HCT116 (cell line): ENCODE data around the gene ACY1. TPM values are rescaled to one million over a fixed set of nuclear protein-coding genes. Genes with fewer than 3 reads are reported as not detected.
A peak's percentile ranks its signal among the peaks of the same experiment; 100 is the strongest.

Experiments used
- ATAC-seq: fragments of 200-7000 bp; cut with Tn5 transposase; 2 replicates; pipeline ENCODE4 v1.9.1; 2020; ENCODE audit warnings: mild to moderate bottlenecking, moderate library complexity
- Bru-seq: library from RNA; stranded (reverse); fragments of 400-500 nt; gene quantifications from one replicate; lab custom pipeline; 2021; lab: Mats Ljungman, UMichigan
- BruChase-seq, 2 experiments: library from RNA; stranded (reverse); fragments of 400-500 nt; gene quantifications; one replicate each; lab custom pipeline; 2021; lab: Mats Ljungman, UMichigan
- BruUV-seq: library from RNA; stranded (reverse); fragments of 400-500 nt; replicated peaks from 2 replicates; lab custom pipeline; 2021; lab: Mats Ljungman, UMichigan
- CTCF ChIA-PET: fragments of 300-600 bp; sonication (Branson Sonifier 250); formaldehyde crosslinking; loops from one replicate; lab custom pipeline; 2021; ENCODE audit warnings: antibody characterized with exemption; lab: Charles Lee
- POLR2A ChIA-PET: fragments of 300-600, 350-600 bp; sonication (Branson Sonifier 250); formaldehyde crosslinking; loops from one replicate; lab custom pipeline; 2021; ENCODE audit warnings: antibody characterized with exemption; lab: Charles Lee
- RAD21 ChIA-PET, 2 experiments: fragments of 300-600 bp; sonication (Branson Sonifier 250); formaldehyde crosslinking; loops; one replicate each; lab custom pipeline; 2023; ENCODE audit warnings: low total read pairs in 2 of 2; ENCODE audit not compliant: uncharacterized antibody in 2 of 2, unreplicated experiment in 2 of 2, low non-redundant PET in 1 of 2; lab: Charles Lee
- DNase-seq: peaks from one replicate; pipeline ENCODE4 v3.0.0-alpha.2; 2010; ENCODE audit warnings: low read depth, low spot score
- H2AFZ ChIP-seq: fragments of 200-600 bp; shearing (Covaris generic), sonication (generic); 2 replicates; pipeline ENCODE4 v1.6.1; 2017; ENCODE audit warnings: low read depth, mixed run types, mixed read lengths, antibody characterized with exemption, low read length; ENCODE audit not compliant: poor library complexity, severe bottlenecking
- H3K27ac ChIP-seq: 2 replicates; pipeline ENCODE4 v1.5.1; 2012; ENCODE audit warnings: low read depth, low read length
- H3K27me3 ChIP-seq: fragments of 200-600 bp; sonication (generic); 2 replicates; pipeline ENCODE4 v1.6.1; 2016; ENCODE audit warnings: mixed run types, low read length, mixed read lengths; ENCODE audit not compliant: insufficient read depth
- H3K36me3 ChIP-seq, 2 experiments: fragments of 200-500 bp in 1 of 2; fragments of 200-600 bp in 1 of 2; sonication (Bioruptor generic) in 1 of 2; sonication (generic) in 1 of 2; 2 replicates each; pipeline versions ENCODE4 v1.5.1 to v1.6.1; 2014 to 2016; ENCODE audit warnings: low read length in 2 of 2, inconsistent platforms in 1 of 2, mixed read lengths in 1 of 2, mixed run types in 1 of 2; ENCODE audit not compliant: insufficient read depth in 2 of 2, control insufficient read depth in 1 of 2
- H3K4me1 ChIP-seq, 2 experiments: fragments of 200-600 bp in 1 of 2; sonication (generic) in 1 of 2; 2 replicates each; pipeline versions ENCODE4 v1.5.1 to v1.6.1; 2012 to 2017; ENCODE audit warnings: low read length in 2 of 2, inconsistent platforms in 1 of 2, mild to moderate bottlenecking in 1 of 2, mixed read lengths in 1 of 2, mixed run types in 1 of 2, moderate library complexity in 1 of 2; ENCODE audit not compliant: insufficient read depth in 2 of 2, control insufficient read depth in 1 of 2
- H3K4me2 ChIP-seq: fragments of 200-600 bp; sonication (generic); 2 replicates; pipeline ENCODE4 v1.6.1; 2017; ENCODE audit warnings: mixed run types, low read length, mixed read lengths
- H3K4me3 ChIP-seq, 2 experiments: fragments of 200-600 bp in 1 of 2; sonication (generic) in 1 of 2; replicated peaks in 1 of 2; 2 replicates each; pipeline ENCODE4 v1.5.1; 2011 to 2016; ENCODE audit warnings: low read length in 2 of 2, control low read depth in 1 of 2, low read depth in 1 of 2, mild to moderate bottlenecking in 1 of 2, mixed read lengths in 1 of 2, mixed run types in 1 of 2
- H3K79me2 ChIP-seq: fragments of 200-600 bp; sonication (generic); 2 replicates; pipeline ENCODE4 v1.6.1; 2017; ENCODE audit warnings: mild to moderate bottlenecking, mixed run types, low read length, moderate library complexity, mixed read lengths; ENCODE audit not compliant: insufficient read depth
- H3K9ac ChIP-seq: fragments of 200-600 bp; sonication (generic); 2 replicates; pipeline ENCODE4 v1.6.1; 2016; ENCODE audit warnings: low read length, mixed read lengths
- H3K9me2 ChIP-seq: fragments of 200-600 bp; sonication (generic), shearing (Covaris generic); 2 replicates; pipeline ENCODE4 v1.6.1; 2017; ENCODE audit warnings: mixed run types, mild to moderate bottlenecking, moderate library complexity; ENCODE audit not compliant: insufficient read depth
- H3K9me3 ChIP-seq, 2 experiments: fragments of 200-500 bp in 1 of 2; fragments of 200-600 bp in 1 of 2; sonication (Bioruptor generic) in 1 of 2; sonication (generic) in 1 of 2; 2 replicates each; pipeline ENCODE4 v1.6.1; 2014 to 2017; ENCODE audit warnings: low read length in 2 of 2, mixed read lengths in 2 of 2, inconsistent platforms in 1 of 2, low read depth in 1 of 2, mild to moderate bottlenecking in 1 of 2, mixed run types in 1 of 2, moderate library complexity in 1 of 2; ENCODE audit not compliant: control insufficient read depth in 1 of 2, insufficient read depth in 1 of 2
- H4K20me1 ChIP-seq: fragments of 200-600 bp; sonication (generic), shearing (Covaris generic); 2 replicates; pipeline ENCODE4 v1.6.1; 2017; ENCODE audit warnings: mixed run types, mild to moderate bottlenecking, moderate library complexity; ENCODE audit not compliant: insufficient read depth
- EGR1 ChIP-seq: IDR thresholded peaks from 2 replicates; pipeline ENCODE4 v1.6.1; 2012; ENCODE audit warnings: low read depth
- ELF1 ChIP-seq: IDR thresholded peaks from 2 replicates; pipeline ENCODE4 v1.6.1; 2012; ENCODE audit warnings: low read depth, borderline replicate concordance
- EZH2 ChIP-seq: fragments of 200-600 bp; sonication (generic); IDR thresholded peaks from 2 replicates; pipeline ENCODE4 v1.6.1; 2017; ENCODE audit warnings: antibody characterized with exemption, mixed run types
- EZH2phosphoT487 ChIP-seq: fragments of 200-600 bp; IDR thresholded peaks from 2 replicates; pipeline ENCODE4 v1.6.1; 2018; ENCODE audit warnings: antibody characterized with exemption, borderline replicate concordance
- FOSL1 ChIP-seq: IDR thresholded peaks from 2 replicates; pipeline ENCODE4 v1.6.1; 2012; ENCODE audit warnings: low read depth
- JUND ChIP-seq: IDR thresholded peaks from 2 replicates; pipeline ENCODE4 v1.6.1; 2012
- MAX ChIP-seq: IDR thresholded peaks from 2 replicates; pipeline ENCODE4 v1.6.1; 2012
- POLR2A ChIP-seq: IDR thresholded peaks from 2 replicates; pipeline ENCODE4 v1.7.0; 2011; ENCODE audit warnings: borderline replicate concordance; ENCODE audit not compliant: insufficient read depth, insufficient read length; ENCODE audit errors: extremely low read depth
- POLR2AphosphoS5 ChIP-seq: IDR thresholded peaks from 2 replicates; pipeline ENCODE4 v1.6.1; 2011; ENCODE audit warnings: mild to moderate bottlenecking, low read depth, low read length, moderate library complexity
- RAD21 ChIP-seq: IDR thresholded peaks from 2 replicates; pipeline ENCODE4 v1.6.1; 2012; ENCODE audit warnings: low read depth, mild to moderate bottlenecking
- SIN3A ChIP-seq: IDR thresholded peaks from 2 replicates; pipeline ENCODE4 v1.6.1; 2012; ENCODE audit warnings: low read depth
- SP1 ChIP-seq: IDR thresholded peaks from 2 replicates; pipeline ENCODE4 v1.6.1; 2012; ENCODE audit warnings: low read depth
- TCF7L2 ChIP-seq: IDR thresholded peaks from 2 replicates; pipeline ENCODE4 v1.7.0; 2011; ENCODE audit warnings: borderline replicate concordance, inconsistent platforms; ENCODE audit not compliant: insufficient read depth, insufficient read length; ENCODE audit errors: extremely low read depth
- ZFX ChIP-seq: fragments of 450-650 bp; IDR thresholded peaks from 2 replicates; pipeline ENCODE4 v1.6.1; 2017
- ZNF274 ChIP-seq: fragments of 200-500 bp; sonication (Bioruptor generic); IDR thresholded peaks from 2 replicates; pipeline ENCODE4 v1.6.1; 2014; ENCODE audit warnings: mild to moderate bottlenecking, low read depth, low read length, inconsistent platforms
- intact Hi-C: fragments of 100-400 bp; cut with micrococcal nuclease; formaldehyde crosslinking; loops from 2 replicates; pipeline ENCODE4 v1.10.0; 2022
- long read RNA-seq: library from polyadenylated mRNA; unstranded; transcript quantifications from one replicate; pipeline ENCODE4 v2.0.0, GENCODE V29; 2021; ENCODE audit not compliant: unreplicated experiment
- polyA plus RNA-seq: library from polyadenylated mRNA; unstranded; fragments of >200 nt; gene quantifications from 2 replicates; pipeline ENCODE4 v1.2.1, GENCODE V29; 2012; ENCODE audit warnings: missing spikeins
- total RNA-seq: library from RNA; stranded (reverse); gene quantifications from one replicate; pipeline ENCODE4 v1.2.1, GENCODE V29; 2021; ENCODE audit not compliant: unreplicated experiment
- TF ChIP-seq, protein P1 (sequence below): IDR thresholded peaks from 2 replicates; pipeline ENCODE4 v1.6.1; 2012; ENCODE audit warnings: low read depth

Gene ACY1
- total RNA-seq (73.2 TPM), Bru-seq, nascent RNA (percentile 83 among the genes with signal in this experiment), BruChase-seq, experiment 1, labeled RNA remaining after a 6-hour chase (percentile 82 among the genes with signal in this experiment), BruChase-seq, experiment 2, labeled RNA remaining after a 2-hour chase (percentile 70 among the genes with signal in this experiment)
- 95.9 and 108 TPM in 2 replicates for polyA plus RNA-seq
- long read RNA-seq, transcript ACY1-217 (14 exons, 1,457 nt): minor isoform, 5 of 91 reads
- long read RNA-seq, transcript ACY1-215 (15 exons, 1,684 nt): major isoform, 70 of 91 reads
- long read RNA-seq, partial matches to known transcripts: 4 of 91 reads
- long read RNA-seq, other reads (novel, unspliced or antisense): 5 of 91 reads

DNA sequence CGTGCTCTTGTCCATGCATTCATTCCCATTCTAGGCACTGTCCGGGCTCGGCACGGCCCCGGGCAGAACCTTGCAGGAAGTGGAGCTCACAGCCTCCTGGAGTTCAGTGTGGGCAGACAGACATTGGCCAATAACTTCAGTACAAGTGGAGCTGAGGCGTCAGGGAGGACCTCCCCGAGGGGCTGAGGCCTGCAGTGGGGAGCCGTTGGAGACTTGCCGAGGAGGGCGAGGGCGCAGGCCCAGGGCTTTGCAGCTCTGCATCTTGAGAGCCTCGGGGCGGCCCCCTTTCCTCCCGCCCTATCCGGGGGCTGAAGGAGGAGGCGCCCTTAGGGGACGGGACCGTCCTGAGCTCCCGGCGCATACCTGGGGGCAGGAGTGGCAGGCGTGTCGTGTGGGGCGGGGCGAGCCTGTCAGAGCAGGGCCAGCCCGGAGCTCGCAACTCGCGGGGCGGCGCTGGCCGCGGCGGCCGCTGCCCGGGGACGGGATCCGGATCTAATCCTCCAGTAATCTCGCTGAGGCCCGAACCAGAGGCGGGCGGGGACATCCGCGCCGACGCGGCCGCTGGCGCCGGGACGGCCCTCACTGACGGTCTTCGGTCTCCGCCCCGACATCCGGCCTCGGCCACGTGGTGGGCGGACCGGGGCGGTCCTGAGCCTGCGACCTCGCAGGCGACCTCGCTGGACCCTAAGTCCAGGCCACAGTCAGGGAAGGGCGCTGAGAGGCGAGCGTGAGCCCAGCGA is at the start of gene ACY1:
Gene ACY1, plus strand, starts transcription at position 698 of the 740 bp plus-strand sequence. CDS start 530 bp downstream, outside the sequence.
- Histone ChIP-seq H3K27ac (peak within 1 kb of the TSS; percentile 82), H3K4me1 (peaks cover 24 to 56% of the 10 kb centered on the region in 2 experiments), H3K9me2 (no peaks in the 10 kb centered on the region), H3K4me3 (peak within 1 kb of the TSS; percentile 75 to 86), H3K36me3 (no peaks in the 10 kb centered on the region), H3K9me3 (no peaks in the 10 kb centered on the region), H3K9ac (peak within 1 kb of the TSS; percentile 79), H3K79me2 (peaks cover 12% of the 10 kb centered on the region), H3K4me2 (peak within 1 kb of the TSS; percentile 98), H2AFZ (no peak within 1 kb of the TSS), H3K27me3 (no peaks in the 10 kb centered on the region), H4K20me1 (no peaks in the 10 kb centered on the region)
- ATAC-seq (peak; percentile 89), DNase-seq (peak; percentile 57)
- peak; percentile 12 for TF ChIP-seq TCF7L2
- no peak for TF ChIP-seq EZH2
- no peak for TF ChIP-seq ZNF274
- no peak for TF ChIP-seq ELF1
- no peak for TF ChIP-seq RAD21
- no peak for TF ChIP-seq SIN3A
- no peak for TF ChIP-seq MAX
- no peak for TF ChIP-seq JUND
- TF ChIP-seq, protein P1, sequence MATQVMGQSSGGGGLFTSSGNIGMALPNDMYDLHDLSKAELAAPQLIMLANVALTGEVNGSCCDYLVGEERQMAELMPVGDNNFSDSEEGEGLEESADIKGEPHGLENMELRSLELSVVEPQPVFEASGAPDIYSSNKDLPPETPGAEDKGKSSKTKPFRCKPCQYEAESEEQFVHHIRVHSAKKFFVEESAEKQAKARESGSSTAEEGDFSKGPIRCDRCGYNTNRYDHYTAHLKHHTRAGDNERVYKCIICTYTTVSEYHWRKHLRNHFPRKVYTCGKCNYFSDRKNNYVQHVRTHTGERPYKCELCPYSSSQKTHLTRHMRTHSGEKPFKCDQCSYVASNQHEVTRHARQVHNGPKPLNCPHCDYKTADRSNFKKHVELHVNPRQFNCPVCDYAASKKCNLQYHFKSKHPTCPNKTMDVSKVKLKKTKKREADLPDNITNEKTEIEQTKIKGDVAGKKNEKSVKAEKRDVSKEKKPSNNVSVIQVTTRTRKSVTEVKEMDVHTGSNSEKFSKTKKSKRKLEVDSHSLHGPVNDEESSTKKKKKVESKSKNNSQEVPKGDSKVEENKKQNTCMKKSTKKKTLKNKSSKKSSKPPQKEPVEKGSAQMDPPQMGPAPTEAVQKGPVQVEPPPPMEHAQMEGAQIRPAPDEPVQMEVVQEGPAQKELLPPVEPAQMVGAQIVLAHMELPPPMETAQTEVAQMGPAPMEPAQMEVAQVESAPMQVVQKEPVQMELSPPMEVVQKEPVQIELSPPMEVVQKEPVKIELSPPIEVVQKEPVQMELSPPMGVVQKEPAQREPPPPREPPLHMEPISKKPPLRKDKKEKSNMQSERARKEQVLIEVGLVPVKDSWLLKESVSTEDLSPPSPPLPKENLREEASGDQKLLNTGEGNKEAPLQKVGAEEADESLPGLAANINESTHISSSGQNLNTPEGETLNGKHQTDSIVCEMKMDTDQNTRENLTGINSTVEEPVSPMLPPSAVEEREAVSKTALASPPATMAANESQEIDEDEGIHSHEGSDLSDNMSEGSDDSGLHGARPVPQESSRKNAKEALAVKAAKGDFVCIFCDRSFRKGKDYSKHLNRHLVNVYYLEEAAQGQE: no peak
- TF ChIP-seq ZFX: peak; percentile 77; the same call in 1 of the 2 replicates
- no peak for TF ChIP-seq SP1
- peak; percentile 86 for TF ChIP-seq POLR2AphosphoS5
- TF ChIP-seq EZH2phosphoT487: no peak
- TF ChIP-seq POLR2A: peak; percentile 18
- TF ChIP-seq FOSL1: no peak
- no peak for TF ChIP-seq EGR1
- intact Hi-C loops: loop anchor here (5.0 kb wide), 1 partner anchor 266 kb away; no protein-coding TSS in a partner anchor
- BruUV-seq: no TSS peak
- ChIA-PET POLR2A (interaction anchor here (0.8 to 4.3 kb wide), 12 partner anchors 9 to 598 kb away, joined by 3 to 47 read pairs (median 6); partner anchors contain the start of genes ABHD14A, ABHD14B, DUSP7 and MANF), CTCF (interaction anchor here (0.9 to 3.3 kb wide), 10 partner anchors 8 to 264 kb away, joined by 3 to 47 read pairs (median 7); partner anchors contain the start of genes ABHD14A, ABHD14B, PARP3 and RPL29), RAD21 (interaction anchor here (0.9 to 1.1 kb wide), 2 partner anchors 10 to 140 kb away, joined by 3 read pairs; no protein-coding TSS in a partner anchor)
